ENCODE results near the gene PKNOX2. TPM values are rescaled to one million over a fixed set of nuclear protein-coding genes. Genes with fewer than 3 reads are reported as not detected.

Gene PKNOX2
- total RNA-seq, 1 donor from 2014 or later: 17.8 TPM

GRCh38 chr11:125175896-125176575 lies 11.5 kb downstream of the PKNOX2 start:
- DNase-seq (no peak), ATAC-seq (no peak)
- Histone ChIP-seq H3K27me3 (peaks cover 4% of the 10 kb centered on the region), H3K36me3 (no peaks in the 10 kb centered on the region), H3K4me1 (no peaks in the 10 kb centered on the region), H3K9me3 (no peaks in the 10 kb centered on the region), H3K27ac (no peak overlapping the region), H3K4me3 (no peak overlapping the region)
- no peak for TF ChIP-seq CTCF (IDR thresholded peaks at IDR 0.05)
- intact Hi-C loops (cut with DNase I): no loop called here

- Histone ChIP-seq H3K36me3 (no peaks in the 10 kb centered on the region), H3K27ac (no peak overlapping the region), H3K4me1 (no peaks in the 10 kb centered on the region), H3K9me3 (no peaks in the 10 kb centered on the region), H3K4me3 (no peak overlapping the region), H3K27me3 (peaks cover 4% of the 10 kb centered on the region)
- TF ChIP-seq CTCF (IDR thresholded peaks at IDR 0.05): no peak
- ATAC-seq (no peak), DNase-seq (no peak)
- intact Hi-C loops (cut with DNase I): no loop called here
Observed at GRCh38 chr11:125176866-125177265, 12.3 kb downstream of the PKNOX2 start.

- ATAC-seq (no peak), DNase-seq (no peak)
- H3K4me3 ChIP-seq: no peak overlapping the region
- no peaks in the 10 kb centered on the region for H3K36me3 ChIP-seq
- intact Hi-C loops (cut with DNase I): no loop called here
- peaks cover 4% of the 10 kb centered on the region for H3K27me3 ChIP-seq
- no peaks in the 10 kb centered on the region for H3K4me1 ChIP-seq
- no peak for TF ChIP-seq CTCF (IDR thresholded peaks at IDR 0.05)
- H3K27ac ChIP-seq: no peak overlapping the region
- H3K9me3 ChIP-seq: no peaks in the 10 kb centered on the region
Observed at GRCh38 chr11:125177543-125177942, 13.0 kb downstream of the PKNOX2 start.

- Histone ChIP-seq H3K36me3 (no peaks in the 10 kb centered on the region), H3K27me3 (peaks cover under 1% of the 10 kb centered on the region), H3K4me1 (no peaks in the 10 kb centered on the region), H3K4me3 (no peak overlapping the region), H3K9me3 (no peaks in the 10 kb centered on the region), H3K27ac (no peak overlapping the region)
- ATAC-seq (no peak), DNase-seq (no peak)
- TF ChIP-seq CTCF (IDR thresholded peaks at IDR 0.05): no peak
- intact Hi-C loops (cut with DNase I): no loop called here
Observed at GRCh38 chr11:125179346-125179745, 14.8 kb downstream of the PKNOX2 start.

- H3K36me3 ChIP-seq: no peaks in the 10 kb centered on the region
- ATAC-seq: no peak
- TF ChIP-seq CTCF (IDR thresholded peaks at IDR 0.05): no peak
Observed at GRCh38 chr11:125179895-125180294, 15.3 kb downstream of the PKNOX2 start.

More at GRCh38 chr11:125179895-125180294, 15.3 kb downstream of the PKNOX2 start:
- Histone ChIP-seq H3K4me1 (no peaks in the 10 kb centered on the region), H3K27me3 (no peaks in the 10 kb centered on the region), H3K9me3 (no peaks in the 10 kb centered on the region), H3K4me3 (no peak overlapping the region), H3K27ac (no peak overlapping the region)
- intact Hi-C loops (cut with DNase I): no loop called here
- DNase-seq: no peak

All from upper lobe of right lung (tissue), 1 donor.